Right lobe of liver (tissue), 4 donors: ENCODE measurements around the gene SUSD1.

Experiments used
- POLR2A ChIP-seq: fragments of 450-650 bp; IDR thresholded peaks from one replicate; pipeline ENCODE4 v1.6.1; 2017; ENCODE audit warnings: antibody characterized with exemption, mild to moderate bottlenecking
- TF ChIP-seq, protein P1 (sequence below), 4 donors: fragments of 200-600 bp in 3 of 4; fragments of 450-650 bp in 1 of 4; IDR thresholded peaks; one replicate each; pipeline versions ENCODE4 v1.5.1 to v1.8.0; 2016 to 2022; ENCODE audit warnings: antibody characterized with exemption in 4 of 4, mild to moderate bottlenecking in 2 of 4
- donor health status: DM: no; HTN: no; CAD: no.
- donor health status: DM: no; HTN: no; CAD: no.
- donor health status: DM: no; HTN: yes; CAD: no.

DNA sequence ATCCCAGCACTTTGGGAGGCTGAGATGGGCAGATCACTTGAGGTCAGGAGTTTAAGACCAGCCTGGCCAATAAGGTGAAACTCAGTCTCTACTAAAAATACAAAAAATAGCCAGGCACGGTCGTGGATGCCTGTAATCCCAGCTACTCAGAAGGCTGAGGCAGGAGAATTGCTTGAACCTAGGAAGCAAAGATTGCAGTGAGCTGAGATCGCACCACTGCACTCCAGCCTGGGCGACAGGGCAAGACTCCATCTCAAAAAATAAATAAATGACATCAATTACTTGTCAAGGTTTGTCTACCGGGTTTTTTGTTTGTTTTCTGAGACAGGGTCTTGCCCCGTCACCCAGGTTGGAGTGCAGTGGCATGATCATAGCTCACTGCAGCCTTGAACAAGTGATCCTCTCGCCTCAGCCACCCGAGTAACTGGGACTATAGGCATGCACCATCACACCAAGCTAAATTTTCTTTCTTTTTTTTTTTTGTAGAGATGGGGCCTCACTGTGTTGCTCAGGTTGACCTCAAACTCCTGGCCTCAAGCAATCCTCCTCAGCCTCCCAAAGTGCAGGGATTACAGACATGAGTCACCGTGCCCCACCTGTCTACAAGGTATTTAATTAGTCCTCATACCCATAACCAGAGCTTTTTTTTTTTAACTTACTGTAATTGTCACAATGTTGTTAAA lies 64.9 kb downstream of the SUSD1 start:
- TF ChIP-seq, protein P1, sequence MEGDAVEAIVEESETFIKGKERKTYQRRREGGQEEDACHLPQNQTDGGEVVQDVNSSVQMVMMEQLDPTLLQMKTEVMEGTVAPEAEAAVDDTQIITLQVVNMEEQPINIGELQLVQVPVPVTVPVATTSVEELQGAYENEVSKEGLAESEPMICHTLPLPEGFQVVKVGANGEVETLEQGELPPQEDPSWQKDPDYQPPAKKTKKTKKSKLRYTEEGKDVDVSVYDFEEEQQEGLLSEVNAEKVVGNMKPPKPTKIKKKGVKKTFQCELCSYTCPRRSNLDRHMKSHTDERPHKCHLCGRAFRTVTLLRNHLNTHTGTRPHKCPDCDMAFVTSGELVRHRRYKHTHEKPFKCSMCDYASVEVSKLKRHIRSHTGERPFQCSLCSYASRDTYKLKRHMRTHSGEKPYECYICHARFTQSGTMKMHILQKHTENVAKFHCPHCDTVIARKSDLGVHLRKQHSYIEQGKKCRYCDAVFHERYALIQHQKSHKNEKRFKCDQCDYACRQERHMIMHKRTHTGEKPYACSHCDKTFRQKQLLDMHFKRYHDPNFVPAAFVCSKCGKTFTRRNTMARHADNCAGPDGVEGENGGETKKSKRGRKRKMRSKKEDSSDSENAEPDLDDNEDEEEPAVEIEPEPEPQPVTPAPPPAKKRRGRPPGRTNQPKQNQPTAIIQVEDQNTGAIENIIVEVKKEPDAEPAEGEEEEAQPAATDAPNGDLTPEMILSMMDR (IDR thresholded peaks at IDR 0.05): no peak
- no peak for TF ChIP-seq POLR2A
